HG02943 (cell line): ENCODE results near the gene RAB2B.
A peak's percentile ranks its signal among the peaks of the same experiment; 100 is the strongest.

Experiments used
- ATAC-seq: cut with Tn5 transposase; IDR thresholded peaks from one replicate; pipeline ENCODE4 v1.9.1; 2021; ENCODE audit warnings: mild to moderate bottlenecking, low read depth, moderate library complexity; ENCODE audit not compliant: unreplicated experiment

The RAB2B gene

DNA sequence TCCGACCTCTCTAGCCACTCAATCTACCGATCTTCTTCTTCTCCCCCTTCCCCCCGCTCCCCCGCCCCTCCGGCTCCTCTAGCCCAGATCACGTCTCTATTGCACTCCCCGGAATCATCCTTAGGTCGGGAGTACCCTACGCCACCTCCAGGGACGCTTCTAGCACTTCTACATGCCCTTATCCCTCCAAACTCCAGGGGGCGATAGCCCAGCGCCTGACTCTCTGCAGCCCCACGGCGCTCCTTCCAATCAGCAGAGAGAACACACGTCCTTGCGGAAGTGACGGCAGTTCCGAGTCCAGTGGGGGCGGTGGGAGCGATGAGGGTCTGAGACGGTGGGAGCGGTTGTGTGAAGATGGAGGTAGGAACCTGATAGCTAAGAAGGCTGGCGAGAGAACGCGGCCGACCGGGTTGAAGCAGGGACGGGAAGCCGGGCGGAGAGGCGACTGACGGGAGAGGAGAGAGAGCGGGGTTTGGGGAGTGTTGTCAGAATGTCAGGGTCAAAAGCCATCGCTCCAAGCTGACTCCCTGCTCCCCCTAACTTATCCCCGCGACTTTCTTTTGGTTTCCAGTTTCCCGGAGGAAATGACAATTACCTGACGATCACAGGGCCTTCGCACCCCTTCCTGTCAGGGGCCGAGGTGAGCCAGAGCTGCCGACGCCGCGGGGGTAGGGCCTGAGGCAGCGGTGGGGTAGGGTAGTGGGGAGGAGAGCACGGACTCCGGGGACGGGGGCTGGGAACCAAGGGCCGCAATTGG lies at the start of gene RAB2B, which contains the start of gene TOX4:
Gene RAB2B, minus strand, starts transcription at position 35 of the 757 bp plus-strand sequence. CDS start 87 bp downstream, outside the sequence.
Gene TOX4, plus strand, starts transcription at position 271 of the 757 bp plus-strand sequence. Its CDS starts 84 bp downstream, at position 355.
- ATAC-seq = peak; percentile 99

DNA sequence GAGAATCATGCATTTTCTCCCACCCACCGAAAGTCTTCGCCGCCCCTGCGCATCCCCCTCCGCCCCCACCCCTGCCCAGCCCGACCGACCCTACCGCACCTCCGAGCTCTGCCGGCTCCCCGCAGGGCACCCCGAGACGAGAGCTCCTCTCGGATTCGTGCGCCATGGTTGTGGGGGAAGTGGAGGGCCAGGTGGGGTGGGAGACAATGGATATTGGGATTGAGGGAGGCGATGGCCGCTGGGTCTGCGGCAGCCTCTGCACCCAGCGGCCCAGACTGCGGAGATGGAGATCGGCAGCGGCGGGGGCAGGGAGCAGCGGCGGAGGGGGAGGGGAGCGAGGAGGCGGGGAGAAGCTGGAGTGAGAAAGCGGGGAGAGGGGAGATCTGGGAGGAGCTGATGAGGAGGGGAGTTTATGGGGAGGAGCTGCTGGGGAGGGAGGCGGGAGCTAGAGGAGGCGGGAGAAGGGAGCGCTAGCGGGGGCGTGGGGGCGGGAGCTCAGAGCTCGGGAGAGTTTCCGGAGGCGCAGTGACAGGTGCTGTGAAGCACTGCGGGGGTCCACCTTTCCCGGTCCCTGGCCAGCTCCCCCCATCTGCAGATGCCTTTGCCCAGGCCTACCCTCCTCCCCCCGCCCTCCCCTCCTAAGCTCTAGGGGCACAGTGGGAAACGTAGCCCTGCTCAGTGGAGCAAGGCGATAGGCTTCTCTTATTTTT lies 49.4 kb upstream of the RAB2B start, which contains the start of gene SALL2:
Gene SALL2, minus strand, starts transcription at position 385 of the 710 bp plus-strand sequence. Its CDS starts 219 bp downstream, at position 166.
- ATAC-seq = no peak

DNA sequence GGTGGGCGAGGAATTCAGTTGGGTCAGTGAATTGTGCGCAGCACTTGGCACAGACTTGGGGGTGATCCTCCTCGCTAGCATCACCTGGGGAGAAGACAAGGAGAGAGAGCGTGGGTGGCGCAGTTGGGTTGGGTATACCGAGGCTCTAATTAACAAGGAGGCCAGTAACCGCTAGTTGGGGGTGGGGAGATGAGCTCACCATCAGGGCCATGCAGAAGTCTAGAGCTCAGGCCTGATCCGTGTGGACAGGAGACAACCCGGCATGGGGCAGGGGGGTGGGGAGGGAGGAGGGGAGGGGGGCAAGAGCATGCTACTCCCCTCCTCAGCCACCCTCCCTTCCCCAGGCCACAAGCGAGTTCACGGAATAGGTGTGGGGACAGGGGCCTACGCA lies 48.8 kb upstream of the RAB2B start:
- no peak for ATAC-seq

DNA sequence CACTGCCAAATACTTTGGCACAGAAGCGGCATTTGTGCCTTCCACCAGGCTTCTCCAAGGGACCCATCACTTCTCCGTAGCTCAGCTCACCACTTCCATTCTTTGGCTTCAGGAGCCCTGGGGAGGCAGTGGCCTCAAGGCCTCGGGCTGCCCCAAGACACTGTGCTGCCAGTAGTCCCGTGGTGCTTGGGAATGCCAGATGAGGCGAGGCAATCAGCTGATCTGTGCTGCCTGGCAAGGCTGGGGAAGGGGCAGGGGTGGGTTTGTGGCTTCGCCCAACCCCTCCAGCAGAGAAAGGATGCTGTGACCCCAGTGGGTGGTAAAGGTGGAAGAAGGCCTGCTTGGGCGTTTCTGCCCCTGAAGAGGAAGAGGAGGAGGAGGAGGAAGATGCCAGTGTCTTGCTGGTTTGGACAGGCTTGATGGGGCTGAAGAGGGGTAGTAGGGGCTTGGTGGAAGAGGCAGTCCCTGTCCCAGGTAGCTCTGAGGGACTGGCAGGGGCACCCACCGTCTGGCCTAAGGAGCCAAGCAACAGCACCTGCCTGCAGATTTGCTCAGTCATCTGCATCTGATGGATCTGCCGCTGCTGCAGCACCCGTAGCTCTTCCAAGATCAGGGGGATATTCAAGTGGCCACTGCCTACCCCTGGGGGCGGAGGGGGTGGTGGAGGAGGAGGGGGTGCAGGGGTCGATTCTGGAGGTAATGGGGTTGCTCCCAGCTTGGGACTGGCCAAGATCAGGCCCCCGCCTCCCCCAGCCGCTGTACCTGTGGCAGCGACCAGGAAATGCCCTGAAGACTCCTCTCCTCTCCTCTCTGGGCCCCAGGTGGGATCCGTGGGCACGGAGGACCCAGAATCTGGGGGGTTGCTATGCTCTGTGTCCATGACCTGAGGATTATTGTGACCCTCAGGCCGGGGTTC lies 48.1 kb upstream of the RAB2B start:
- no peak for ATAC-seq

DNA sequence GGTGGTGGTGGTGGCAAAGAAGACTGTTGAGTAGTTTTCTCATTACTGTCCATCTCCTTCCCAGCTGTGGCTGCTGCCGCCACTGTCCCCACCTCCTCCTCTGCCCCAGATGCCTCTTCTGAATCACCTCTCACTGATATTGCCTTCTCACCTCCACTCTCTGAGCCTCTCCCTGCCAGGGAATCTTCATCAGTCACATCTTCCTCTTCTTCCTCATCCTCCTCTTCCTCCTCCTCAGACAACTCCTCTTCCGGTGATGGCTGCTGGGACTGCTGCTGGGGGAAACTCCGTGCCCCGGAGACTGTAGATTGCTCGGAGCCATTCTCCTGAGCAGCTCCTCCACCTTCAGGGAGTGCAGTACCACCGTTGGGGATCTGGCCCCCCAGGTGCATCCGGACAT lies 46.4 kb upstream of the RAB2B start:
- ATAC-seq = no peak

DNA sequence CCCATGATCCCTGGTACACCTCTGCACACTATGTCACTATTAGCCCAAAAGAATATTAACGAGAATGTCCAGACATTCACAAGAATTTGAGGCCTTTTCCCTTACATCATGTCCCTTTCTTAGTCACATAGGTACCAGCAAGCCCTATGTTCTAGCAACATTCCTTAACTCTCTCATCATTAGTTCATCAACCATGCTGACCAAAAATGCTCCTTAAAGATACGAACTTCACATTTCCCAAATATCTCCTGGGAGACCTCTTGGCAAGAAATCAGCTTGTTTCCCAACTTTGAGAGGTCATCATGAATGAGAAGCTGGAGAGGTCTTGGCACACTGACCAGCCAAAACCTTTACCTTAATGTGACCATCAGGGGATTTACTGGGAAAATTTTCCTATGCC lies 44.7 kb upstream of the RAB2B start:
- no peak for ATAC-seq

DNA sequence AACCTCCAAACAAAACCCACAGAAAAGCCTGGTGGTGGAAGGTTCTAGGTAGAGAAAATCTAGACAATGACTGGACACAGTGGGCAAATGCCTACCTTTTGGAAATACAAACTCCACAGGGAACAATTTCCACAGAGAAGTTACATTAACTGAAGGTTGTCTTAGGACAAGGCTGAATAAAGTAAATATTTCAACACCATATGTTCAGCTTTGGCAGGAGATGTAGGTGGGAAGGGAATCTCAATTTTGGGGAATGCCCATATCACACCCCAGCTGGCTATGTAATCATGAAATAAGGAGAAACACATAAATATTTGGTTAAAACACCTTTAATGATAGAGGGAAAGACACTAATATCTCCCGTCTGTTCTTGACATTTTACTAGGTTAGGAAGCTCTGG lies 44.0 kb upstream of the RAB2B start:
- ATAC-seq = no peak

DNA sequence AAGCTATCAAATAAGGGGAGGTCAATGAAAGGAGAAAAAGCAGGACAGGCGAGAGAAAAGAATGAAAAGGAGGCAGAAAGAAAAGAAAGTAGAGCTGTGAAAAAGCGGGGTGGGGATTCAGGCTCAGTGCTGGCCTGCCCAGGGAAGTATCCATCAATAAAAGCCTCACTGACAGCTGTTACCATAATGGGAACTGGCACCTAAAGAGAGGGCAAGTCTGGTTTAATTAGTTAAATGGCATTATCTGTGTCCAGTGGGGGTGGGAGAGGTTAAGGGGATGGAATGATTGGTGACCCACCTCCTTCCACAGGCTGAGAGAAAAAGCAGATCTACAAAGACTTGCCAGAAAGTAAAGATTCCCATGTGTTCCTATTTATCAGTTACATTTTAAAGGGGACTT lies 42.0 kb upstream of the RAB2B start:
- no peak for ATAC-seq

DNA sequence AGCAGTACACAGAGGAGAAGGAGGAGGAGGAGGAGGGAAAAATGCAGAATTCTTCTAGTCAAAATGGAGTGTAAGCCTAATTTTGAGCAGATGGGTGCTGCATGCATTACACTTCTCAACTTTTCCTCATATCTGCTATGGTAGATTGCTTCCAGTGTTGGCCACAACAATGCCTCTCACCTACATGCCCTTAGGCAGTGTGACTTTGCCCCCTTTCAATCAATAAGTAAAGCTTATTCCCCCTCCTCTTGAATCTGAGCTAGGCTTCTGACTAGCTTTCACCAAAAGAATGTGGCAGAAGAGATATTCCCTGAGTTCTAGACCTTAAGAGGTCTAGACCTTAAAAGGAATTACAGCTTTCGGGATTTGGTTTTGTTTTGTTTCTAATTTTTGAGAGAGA lies 37.6 kb upstream of the RAB2B start:
- ATAC-seq = no peak

DNA sequence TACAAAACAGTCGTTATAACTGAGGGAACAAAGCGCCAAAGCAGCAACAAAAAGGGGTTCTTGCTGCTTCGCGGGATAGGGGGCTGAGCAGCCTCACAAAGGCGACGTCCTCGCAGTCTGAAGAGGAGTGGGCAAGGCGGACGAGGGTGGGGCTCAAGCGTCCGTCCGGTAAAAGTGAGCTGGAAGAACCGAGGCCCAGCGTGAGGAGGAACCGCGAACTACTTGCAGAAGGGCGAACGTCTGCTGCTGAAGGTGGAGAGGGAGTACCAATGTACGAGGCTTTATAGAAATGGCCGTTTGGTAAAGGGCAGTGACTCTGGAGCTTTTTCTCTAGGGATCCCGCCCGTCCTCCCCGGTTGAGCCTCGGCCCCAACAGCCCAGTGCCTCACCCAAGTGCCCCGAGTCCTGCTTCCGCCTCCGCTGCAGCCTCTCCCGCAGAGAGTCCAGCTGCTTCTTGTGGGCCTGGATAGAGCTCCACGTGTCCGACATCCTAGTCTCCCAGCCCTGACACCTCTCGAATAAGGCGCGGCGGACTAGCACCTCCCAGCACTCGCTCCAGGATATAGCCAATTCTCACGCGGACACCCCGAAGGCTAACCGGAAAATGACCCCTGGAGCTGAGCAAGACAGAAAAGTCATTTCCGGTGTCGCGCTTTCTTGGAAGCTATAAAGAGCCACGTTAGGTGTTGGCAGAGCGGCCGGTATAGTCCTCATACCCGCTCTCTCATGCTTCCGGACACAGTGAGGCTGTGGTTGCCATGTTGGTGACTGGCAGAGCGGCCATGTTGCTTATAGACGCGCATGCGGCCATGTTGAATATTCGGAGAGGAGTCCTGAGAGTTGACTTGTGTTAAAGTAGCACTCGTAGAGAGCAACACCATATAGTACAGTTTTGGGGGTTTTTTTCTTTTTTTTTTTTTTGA lies 34.2 kb upstream of the RAB2B start, which contains the start of gene METTL3:
Gene METTL3, minus strand, starts transcription at position 606 of the 923 bp plus-strand sequence. Its CDS starts 117 bp downstream, at position 489.
- peak; percentile 99 for ATAC-seq

DNA sequence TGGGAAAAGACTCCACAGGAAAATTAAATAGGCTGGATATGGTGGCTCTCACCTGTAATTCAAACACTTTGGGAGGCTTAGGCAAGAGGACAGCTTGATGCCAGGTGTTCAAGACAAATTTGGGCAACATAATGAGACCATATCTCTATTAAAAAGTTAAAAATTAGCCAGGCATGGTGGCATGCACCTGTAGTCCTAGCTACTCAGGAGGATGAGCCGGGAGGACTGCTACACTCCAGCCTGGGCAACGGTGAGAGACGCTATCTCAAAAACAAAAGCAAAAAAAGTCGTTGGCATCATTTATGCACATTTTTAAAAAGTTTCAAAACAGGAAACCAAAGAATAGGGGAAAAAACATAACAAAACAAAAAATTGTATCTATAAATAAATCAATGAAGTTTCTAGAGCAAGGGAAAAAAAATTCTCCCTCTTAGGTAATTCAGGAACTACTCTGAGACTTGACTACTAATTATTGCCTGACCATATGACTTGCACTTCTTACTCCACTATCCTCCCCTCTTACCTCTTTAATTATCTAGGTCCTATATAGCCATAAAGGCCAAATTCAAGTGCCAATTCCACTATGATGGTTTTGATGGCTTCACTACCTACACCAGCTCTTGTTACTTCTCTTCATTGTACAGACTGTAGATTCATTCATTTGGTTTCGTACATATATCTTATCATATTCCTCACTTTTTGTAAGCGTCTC lies 32.8 kb upstream of the RAB2B start:
- ATAC-seq = no peak

DNA sequence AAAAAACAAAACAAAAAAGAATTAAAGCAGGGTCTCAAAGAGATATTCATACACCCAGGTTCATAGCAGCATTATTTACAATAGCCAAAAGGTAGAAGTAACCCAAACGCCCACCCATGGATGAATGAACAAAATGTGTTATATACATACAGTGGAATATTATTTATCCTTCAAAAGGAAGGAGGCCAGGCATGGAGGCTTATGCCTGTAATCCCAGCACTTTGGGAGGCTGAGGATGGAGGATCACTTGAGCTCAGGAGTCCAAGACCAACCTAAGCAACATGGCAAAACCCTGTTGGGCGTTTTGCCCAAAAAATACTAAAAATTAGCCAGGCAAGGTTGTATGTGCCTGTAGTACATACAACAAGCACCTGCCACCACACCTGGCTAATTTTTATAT lies 29.8 kb upstream of the RAB2B start:
- ATAC-seq = no peak

DNA sequence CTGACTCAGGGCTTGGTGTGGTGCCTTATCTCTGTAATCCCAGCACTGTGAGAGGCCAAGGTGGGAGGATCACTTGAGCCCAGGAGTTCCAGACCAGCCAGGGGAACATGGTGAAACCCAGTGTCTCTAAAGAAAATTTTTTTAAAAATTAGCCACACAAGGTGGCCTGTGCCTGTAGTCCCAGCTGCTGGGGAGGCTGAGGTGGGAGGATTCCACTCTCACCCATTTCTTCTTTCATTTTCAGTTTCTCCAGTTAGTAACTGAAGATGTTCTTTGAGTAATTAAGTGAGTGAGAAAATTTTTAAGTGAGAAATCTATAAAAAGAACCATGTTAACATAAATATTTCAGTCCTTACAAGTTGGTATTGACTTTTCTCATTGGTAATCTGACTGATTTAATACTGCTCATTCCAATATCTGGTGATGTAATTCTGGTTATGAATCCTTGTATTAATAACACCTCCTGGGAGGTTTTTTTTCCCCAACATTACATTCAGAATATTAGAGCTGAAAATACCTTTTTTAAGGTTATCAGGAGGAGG lies 28.3 kb upstream of the RAB2B start:
- no peak for ATAC-seq

DNA sequence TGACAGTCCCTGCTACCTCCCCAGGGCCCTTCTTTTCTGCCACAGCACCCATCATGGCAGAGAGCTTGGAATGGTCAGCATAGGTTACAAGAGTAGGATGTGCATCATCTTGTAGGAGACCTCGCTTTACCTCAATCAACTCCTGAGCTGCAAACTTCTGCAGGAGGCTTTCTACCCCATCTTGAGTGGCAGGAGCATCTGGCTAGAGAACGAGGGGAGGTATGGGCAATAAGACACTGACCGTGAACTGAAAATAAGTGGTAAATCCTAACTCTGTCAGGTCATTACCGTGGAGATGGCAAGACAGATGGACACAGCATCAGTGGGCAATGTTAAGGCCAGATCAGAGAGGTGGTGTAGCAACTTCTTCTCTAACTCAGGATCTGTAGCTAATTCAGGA lies 26.6 kb upstream of the RAB2B start:
- no peak for ATAC-seq

DNA sequence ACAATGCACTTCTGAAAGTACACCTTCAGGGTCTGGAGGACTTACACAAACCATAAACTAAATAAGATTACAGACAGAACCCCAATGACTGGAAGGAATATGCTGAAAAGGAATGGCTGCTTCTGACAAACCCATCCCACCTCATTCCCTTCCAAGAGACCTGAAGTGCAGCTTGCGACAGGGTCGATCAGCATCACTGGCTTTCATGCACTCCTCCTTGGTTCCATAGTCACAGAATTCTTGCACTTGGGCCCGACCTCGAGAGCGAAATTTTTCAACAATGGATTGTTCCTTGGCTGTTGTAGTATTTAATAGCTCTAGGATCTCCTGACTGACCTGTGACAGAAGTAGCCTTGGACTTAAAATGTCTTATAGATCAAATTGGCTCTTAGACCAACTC lies 24.8 kb upstream of the RAB2B start:
- ATAC-seq = no peak

DNA sequence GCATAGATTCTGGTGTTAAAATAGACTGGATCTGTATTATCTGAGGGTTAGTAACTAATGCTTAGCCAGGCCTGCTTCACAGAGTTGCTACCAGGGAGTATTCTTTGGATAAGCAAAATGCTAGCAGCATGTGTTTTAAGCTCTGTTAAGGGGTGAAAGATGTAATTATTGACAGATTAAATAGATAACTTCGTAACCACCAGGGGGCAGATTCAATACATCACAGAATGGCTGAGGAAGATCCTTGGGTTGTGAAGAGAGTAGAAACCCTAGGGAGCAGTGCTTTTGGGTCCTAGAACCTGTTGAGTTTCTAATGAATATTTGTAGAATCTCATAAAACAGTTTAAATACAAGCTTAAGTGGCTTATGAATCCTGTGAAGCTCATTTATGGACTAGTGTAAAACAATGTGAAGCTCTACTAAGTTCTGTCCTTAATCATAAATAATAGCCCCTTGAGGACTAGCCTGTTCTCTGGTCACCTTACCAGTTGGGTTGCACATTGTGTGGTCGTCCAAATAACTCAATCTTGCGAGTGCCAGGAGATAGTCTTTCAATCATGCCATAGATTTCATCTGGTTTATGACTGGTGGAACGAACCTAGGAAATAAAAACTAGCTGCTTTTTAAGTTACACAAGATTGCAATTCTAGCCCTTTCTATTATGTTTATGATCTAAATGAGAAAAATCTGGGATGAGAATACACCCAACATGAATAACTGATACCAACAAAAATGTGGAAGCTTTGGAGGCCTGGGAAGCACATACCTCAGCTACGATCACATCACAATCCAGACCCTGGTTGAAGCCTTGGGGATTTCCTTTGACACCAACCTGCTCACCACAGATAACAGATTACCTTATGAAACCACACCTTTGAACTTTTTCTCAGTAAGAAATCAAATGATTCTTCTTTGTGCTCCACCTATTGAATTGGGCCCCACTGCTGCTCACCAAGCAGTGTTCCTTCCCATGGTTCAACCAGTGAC lies 22.1 kb upstream of the RAB2B start:
- no peak for ATAC-seq

DNA sequence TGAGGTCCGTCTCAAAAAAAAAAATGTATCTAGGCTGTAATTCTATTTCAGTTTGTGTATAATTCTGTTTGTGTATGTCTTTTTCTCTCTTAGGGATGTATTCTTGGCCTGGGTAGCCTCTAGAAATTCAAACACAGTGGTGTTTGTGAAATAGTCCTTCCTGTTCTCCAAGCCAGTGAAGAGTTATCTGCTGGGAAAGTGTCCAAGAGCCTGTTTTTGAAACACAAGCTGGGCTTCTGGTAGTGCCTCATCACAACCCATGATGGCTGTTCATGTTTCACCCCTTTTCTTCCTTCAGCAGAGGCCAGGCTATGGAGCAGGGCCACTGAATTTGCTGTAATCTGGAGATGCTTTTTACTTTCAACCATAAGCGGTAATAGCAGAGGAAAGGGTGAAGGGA lies 19.7 kb upstream of the RAB2B start:
- ATAC-seq = no peak
